Esophagus mucosa (tissue), 1 donor: ENCODE measurements around the gene KRTAP5-8. TPM values are rescaled to one million over a fixed set of nuclear protein-coding genes. Genes with fewer than 3 reads are reported as not detected.
"Not testable (repeated sequence)": the region's sequence is repeated elsewhere in the genome, so short reads cannot be mapped to it uniquely, and the experiment has no call there.

Experiments used
- ATAC-seq: fragments of 200-7000 bp; cut with Tn5 transposase; one replicate; pipeline ENCODE4 v1.9.1; 2020
- total RNA-seq: library from RNA; stranded (reverse); gene quantifications from one replicate; pipeline ENCODE4 v1.2.4, GENCODE V29; 2023
- donor health status: DM: yes; HTN: yes; CAD: no.

KRTAP5-8 gene
- total RNA-seq, 1 donor from 2014 or later: 0.32 TPM

DNA sequence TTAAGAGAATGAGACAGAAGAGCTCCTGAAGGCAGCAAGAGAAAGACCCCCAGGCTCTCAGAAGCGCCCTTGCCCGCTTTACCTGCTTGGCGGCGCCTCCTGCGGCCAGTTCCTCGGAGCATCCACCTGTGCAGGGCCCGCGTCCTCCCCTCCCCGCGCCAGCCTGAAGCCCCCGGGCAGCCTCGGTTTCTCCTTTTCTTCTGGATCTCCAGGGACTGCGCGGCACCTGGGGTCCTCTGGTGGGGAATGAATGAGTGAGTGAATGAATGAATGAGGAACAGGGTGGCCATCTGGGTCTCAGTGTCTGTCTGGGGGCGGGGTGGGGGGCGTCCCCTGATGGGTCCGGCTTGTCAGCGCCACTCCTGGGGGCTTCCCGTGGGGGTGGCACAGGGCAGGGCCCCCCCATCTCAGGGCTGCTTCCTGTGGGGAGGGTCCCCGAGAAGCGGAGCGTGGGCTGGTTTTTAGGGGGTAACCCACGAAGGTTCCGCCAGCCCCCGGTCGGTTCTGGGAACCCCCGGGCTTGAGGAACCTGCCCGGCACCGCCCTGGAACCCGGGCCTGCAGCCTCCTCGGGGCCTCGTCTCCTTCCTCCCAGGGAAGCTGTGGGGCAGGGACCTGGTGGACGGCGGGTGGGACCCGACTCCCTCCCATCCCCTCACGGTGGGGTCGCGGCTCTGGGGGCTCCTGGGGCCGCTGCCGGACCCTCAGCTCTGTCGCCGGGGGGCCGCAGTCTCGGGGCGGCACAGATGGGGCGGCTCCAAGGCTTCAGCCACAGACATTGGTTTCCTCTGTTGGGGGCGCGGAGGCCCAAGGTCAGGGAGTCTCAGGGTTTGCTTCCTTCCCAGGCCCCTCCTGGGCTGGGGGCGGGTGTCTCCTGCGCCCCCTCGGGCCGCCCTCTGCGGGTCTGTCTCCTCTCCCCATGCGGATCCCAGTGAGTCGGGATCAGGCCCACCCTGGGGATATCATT lies 19.0 kb upstream of the KRTAP5-8 start:
- ATAC-seq: peak; percentile 15

- no peak for ATAC-seq
Observed at GRCh38 chr11:71519546-71519945, 18.3 kb upstream of the KRTAP5-8 start.

- no peak for ATAC-seq
Observed at GRCh38 chr11:71525188-71525937, 12.5 kb upstream of the KRTAP5-8 start.

- ATAC-seq: no peak
Observed at GRCh38 chr11:71525938-71526495, 11.8 kb upstream of the KRTAP5-8 start.

DNA sequence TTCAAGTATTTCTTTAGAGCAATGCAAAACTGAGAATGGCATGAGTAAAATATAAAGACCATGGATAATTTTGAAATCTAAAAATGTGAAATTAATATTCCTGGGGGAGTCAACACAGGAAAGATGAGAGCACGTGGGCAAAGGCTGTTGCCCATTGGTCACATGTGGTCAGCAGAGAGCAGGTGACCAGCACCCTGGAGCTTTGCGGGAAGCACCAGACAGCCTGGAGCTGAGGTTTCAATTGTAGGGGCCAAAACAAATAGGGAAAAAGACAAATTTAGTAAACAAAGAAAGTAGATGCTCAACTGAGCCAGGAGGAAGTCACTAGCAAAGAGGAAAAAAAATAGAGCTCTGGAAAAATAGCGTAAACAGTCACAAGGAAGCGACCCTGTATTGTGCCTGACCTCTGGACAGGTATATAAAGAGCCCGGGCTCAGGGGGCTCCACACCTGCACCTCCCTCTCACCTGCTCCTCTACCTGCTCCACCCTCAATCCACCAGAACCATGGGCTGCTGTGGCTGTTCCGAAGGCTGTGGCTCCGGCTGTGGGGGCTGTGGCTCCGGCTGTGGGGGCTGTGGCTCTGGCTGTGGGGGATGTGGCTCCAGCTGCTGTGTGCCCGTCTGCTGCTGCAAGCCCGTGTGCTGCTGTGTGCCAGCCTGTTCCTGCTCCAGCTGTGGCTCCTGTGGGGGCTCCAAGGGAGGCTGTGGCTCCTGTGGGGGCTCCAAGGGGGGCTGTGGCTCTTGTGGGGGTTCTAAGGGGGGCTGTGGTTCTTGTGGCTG lies 10.8 kb upstream of the KRTAP5-8 start, which contains the start of gene KRTAP5-7:
TSS of gene KRTAP5-7 (plus strand) at position 472 of the 780 bp plus-strand sequence. CDS start at position 506, 34 bp downstream.
- ATAC-seq: not testable (repeated sequence)

DNA sequence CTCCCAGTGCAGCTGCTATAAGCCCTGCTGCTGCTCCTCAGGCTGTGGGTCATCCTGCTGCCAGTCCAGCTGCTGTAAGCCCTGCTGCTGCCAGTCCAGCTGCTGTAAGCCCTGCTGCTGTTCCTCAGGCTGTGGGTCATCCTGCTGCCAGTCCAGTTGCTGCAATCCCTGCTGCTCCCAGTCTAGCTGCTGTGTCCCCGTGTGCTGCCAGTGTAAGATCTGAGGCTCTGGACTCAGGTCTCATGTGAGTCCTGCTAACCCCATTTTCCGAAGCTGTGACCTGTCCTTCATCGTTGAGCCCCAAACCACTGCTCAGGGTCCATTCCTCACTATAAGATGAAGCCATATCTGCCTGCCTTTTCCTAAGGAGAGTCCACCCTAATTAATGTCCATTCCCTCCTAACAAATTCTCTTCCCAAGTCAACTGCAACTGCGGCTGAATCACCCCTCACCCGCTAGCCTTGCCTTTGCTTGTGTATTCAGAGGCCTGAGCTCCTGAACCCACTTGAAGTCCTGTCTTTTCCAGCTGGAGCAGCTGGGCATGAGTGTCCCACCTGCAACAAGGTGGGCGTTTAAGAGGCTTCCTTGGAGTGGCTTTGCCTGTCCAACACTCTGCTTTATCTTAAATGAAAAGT lies 10.1 kb upstream of the KRTAP5-8 start:
- no peak for ATAC-seq

DNA sequence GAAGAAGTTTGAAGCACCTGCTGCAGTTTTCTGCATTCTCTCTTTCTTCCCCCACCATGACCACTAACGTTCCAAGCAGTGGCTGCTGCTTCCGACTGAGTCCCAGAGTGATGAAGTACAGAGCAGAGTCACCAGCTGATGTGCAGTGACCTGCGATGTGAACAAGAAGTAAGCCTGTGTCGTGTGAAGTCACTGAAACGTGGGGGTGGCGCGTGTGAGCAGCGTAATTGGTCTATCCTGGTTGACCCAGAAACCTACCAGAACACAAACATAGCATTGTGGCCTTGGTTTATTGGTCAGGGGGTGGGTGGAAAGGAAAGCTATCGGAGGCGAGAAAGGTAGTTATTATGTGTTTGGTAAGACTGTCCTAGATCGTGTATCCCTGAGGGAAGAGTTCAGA lies 7.2 kb upstream of the KRTAP5-8 start:
- ATAC-seq: no peak

- ATAC-seq: no peak
Observed at GRCh38 chr11:71532036-71532610, 5.7 kb upstream of the KRTAP5-8 start.

GRCh38 chr11:71534711-71535608 lies 2.9 kb upstream of the KRTAP5-8 start:
- ATAC-seq: not testable (repeated sequence)

- no peak for ATAC-seq
Observed at GRCh38 chr11:71535825-71536224, 2.0 kb upstream of the KRTAP5-8 start.

GRCh38 chr11:71537537-71537936 lies 288 bp upstream of the KRTAP5-8 start:
- ATAC-seq: no peak

DNA sequence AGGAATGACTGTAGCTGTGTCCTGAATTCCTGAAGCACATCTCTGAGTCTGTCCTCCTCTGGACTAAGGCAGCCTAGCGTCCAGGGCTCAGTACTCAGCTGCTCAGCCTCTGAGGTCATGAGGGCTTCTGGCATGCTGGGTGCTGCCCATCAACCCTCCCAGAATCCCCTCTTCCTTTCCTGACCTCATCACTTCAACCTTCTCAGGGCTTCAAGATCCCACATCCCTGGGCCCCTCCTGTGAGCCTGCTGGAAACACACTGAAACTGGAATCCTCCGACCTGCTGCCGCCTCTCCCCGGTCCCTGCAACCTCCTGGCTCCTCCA lies 803 bp downstream of the KRTAP5-8 start:
- ATAC-seq: no peak

- ATAC-seq: no peak
Observed at GRCh38 chr11:71539017-71539416, 1.2 kb downstream of the KRTAP5-8 start.

GRCh38 chr11:71539971-71540370 lies 2.1 kb downstream of the KRTAP5-8 start:
- not testable (repeated sequence) for ATAC-seq

GRCh38 chr11:71540521-71541304 lies 2.9 kb downstream of the KRTAP5-8 start:
- not testable (repeated sequence) for ATAC-seq

DNA sequence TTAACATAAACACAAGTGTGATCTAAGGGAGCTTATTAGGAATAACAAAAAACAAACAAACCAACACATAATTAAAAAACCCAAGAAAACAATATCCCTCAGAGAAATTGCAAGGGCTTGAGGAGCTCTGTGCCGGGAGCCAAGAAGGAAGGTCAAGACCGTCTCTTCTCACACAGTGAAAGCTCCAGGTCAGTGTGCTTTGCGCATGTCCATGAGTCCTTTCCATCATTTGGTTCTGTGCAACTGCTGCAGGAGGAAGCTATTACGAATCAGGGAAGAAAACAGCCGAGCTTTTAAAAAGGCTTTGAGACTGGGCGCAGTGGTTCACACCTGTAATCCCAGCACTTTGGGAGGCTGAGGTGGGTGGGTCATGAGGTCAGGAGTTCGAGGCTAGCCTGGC lies 4.6 kb downstream of the KRTAP5-8 start:
- no peak for ATAC-seq

DNA sequence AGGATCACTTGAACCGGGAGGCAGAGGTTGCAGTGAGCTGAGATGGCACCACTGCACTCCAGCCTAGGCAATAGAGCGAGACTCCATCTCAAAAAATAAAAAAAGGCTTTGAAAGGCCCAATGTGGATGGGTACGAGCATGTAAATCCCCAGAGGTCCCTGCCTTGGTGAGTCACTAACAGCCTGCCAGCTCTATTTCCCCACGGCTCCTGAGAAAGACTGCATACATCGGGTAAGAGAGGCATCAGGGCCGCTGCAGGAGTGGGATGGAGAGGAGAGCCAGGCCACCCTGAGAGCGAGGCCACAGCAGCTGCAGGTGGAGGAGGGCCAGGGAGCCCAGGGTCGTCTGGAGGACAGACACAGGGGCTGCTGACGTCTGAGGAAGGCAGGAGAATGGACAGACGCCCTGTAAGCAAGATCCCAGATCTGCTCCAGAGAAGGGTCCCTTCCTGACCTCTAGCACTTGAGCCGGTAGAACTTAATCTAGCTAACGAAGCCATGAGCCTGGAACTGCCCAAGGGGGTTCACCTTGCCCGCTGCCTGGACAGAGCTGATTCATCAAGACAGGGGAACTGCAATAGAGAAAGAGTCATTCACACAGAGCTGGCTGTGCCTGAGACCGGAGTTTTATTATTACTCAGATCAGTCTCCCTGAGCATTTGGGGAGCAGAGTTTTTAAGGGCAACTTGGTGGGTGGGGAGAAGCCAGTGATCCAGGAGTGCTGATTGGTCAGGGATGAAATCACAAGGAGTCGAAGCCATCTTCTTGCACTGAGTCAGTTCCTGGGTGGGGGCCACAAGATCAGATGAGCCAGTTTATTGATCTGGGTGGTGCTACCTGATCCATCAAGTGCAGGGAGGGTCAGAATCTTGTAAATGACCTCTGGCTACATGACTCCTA lies 5.3 kb downstream of the KRTAP5-8 start:
- no peak for ATAC-seq

GRCh38 chr11:71543866-71544265 lies 6.0 kb downstream of the KRTAP5-8 start:
- no peak for ATAC-seq
